GM18909 (cell line): ENCODE measurements around the gene ZNF532.

Experiments
- ATAC-seq: cut with Tn5 transposase; IDR thresholded peaks from one replicate; pipeline ENCODE4 v1.9.1; 2021; ENCODE audit warnings: mild to moderate bottlenecking; ENCODE audit not compliant: unreplicated experiment, poor library complexity

ZNF532 gene

GRCh38 chr18:58996131-58996641 is 131.5 kb downstream of the ZNF532 start:
- no peak for ATAC-seq

GRCh38 chr18:58996696-58997095 is 132.0 kb downstream of the ZNF532 start:
- no peak for ATAC-seq

GRCh38 chr18:58997811-58998337 is 133.2 kb downstream of the ZNF532 start:
- ATAC-seq: no peak

- no peak for ATAC-seq
These were observed 133.9 kb downstream of the ZNF532 start for GRCh38 chr18:58998401-58999203.

- no peak for ATAC-seq
These were observed 136.5 kb downstream of the ZNF532 start for GRCh38 chr18:59001166-59001565.

- ATAC-seq: no peak
These were observed 137.0 kb downstream of the ZNF532 start for GRCh38 chr18:59001721-59002120.

- ATAC-seq: no peak
These were observed 138.4 kb downstream of the ZNF532 start for GRCh38 chr18:59002974-59003594.

GRCh38 chr18:59005262-59005661 is 140.6 kb downstream of the ZNF532 start:
- no peak for ATAC-seq

- ATAC-seq: no peak
These were observed 141.9 kb downstream of the ZNF532 start for GRCh38 chr18:59006461-59007067.

- ATAC-seq: no peak
These were observed 143.8 kb downstream of the ZNF532 start for GRCh38 chr18:59008302-59008974.

GRCh38 chr18:59009846-59010245 is 145.2 kb downstream of the ZNF532 start:
- ATAC-seq: no peak

- no peak for ATAC-seq
These were observed 146.6 kb downstream of the ZNF532 start for GRCh38 chr18:59011289-59011688.

GRCh38 chr18:59011786-59012185 is 147.1 kb downstream of the ZNF532 start:
- no peak for ATAC-seq

GRCh38 chr18:59012815-59013705 is 148.4 kb downstream of the ZNF532 start:
- ATAC-seq: no peak

GRCh38 chr18:59013744-59014143 is 149.1 kb downstream of the ZNF532 start:
- ATAC-seq: no peak

GRCh38 chr18:59015531-59016152 is 151.0 kb downstream of the ZNF532 start:
- no peak for ATAC-seq

- ATAC-seq: no peak
These were observed 156.8 kb downstream of the ZNF532 start for GRCh38 chr18:59021500-59021899.

- no peak for ATAC-seq
These were observed 157.7 kb downstream of the ZNF532 start for GRCh38 chr18:59022167-59022945.
